Peyer's patch (tissue), 4 donors: ENCODE results near the gene STON2. TPM values are rescaled to one million over a fixed set of nuclear protein-coding genes. Genes with fewer than 3 reads are reported as not detected.
A peak's percentile ranks its signal among the peaks of the same experiment; 100 is the strongest.

Source experiments
- DNase-seq, 3 donors: peaks; one replicate each; pipeline ENCODE4 v3.0.0-alpha.2; 2017 to 2019
- H3K27ac ChIP-seq, 4 donors: fragments of 200-600 bp; sonication (generic); one replicate each; pipeline ENCODE4 v1.5.1; 2016 to 2019
- H3K27me3 ChIP-seq, 2 donors: fragments of 200-600 bp; sonication (generic); one replicate each; pipeline ENCODE4 v1.5.1; 2019
- H3K36me3 ChIP-seq, 3 donors: fragments of 200-600 bp; sonication (generic); one replicate each; pipeline ENCODE4 v1.5.1; 2016 to 2019
- H3K4me1 ChIP-seq, 4 donors: fragments of 200-600 bp; sonication (generic); one replicate each; pipeline ENCODE4 v1.5.1; 2016 to 2019
- H3K4me3 ChIP-seq, 4 donors: fragments of 200-600 bp; sonication (generic); 1 replicate in 3 of 4; 2 replicates in 1 of 4; pipeline ENCODE4 v1.5.1; 2016 to 2019; ENCODE audit warnings: mild to moderate bottlenecking in 1 of 4
- H3K9me3 ChIP-seq, 4 donors: fragments of 200-600 bp; sonication (generic); one replicate each; pipeline ENCODE4 v1.5.1; 2016 to 2019; ENCODE audit warnings: mild to moderate bottlenecking in 1 of 4
- CTCF ChIP-seq, 6 experiments: fragments of 450-650 bp in 4 of 6; fragments of 200-600 bp in 2 of 6; sonication (generic) in 1 of 6; IDR thresholded peaks; one replicate each; pipeline ENCODE4 v1.5.1; 2017 to 2019; ENCODE audit warnings: antibody characterized with exemption in 6 of 6, mild to moderate bottlenecking in 3 of 6, moderate library complexity in 1 of 6
- POLR2A ChIP-seq, 2 donors: fragments of 450-650 bp; IDR thresholded peaks; one replicate each; pipeline ENCODE4 v1.5.1; 2017; ENCODE audit warnings: antibody characterized with exemption in 2 of 2, mild to moderate bottlenecking in 2 of 2, moderate library complexity in 2 of 2
- total RNA-seq, 4 donors: library from RNA; depleted of rRNA; stranded (reverse); fragments of >200 nt; gene quantifications; one replicate each; pipeline ENCODE4 v1.1.0, GENCODE V29; 2016

The STON2 gene
- total RNA-seq, 4 donors from 2014 or later, result 6.3 to 25.3 (median 13.9) TPM

DNA sequence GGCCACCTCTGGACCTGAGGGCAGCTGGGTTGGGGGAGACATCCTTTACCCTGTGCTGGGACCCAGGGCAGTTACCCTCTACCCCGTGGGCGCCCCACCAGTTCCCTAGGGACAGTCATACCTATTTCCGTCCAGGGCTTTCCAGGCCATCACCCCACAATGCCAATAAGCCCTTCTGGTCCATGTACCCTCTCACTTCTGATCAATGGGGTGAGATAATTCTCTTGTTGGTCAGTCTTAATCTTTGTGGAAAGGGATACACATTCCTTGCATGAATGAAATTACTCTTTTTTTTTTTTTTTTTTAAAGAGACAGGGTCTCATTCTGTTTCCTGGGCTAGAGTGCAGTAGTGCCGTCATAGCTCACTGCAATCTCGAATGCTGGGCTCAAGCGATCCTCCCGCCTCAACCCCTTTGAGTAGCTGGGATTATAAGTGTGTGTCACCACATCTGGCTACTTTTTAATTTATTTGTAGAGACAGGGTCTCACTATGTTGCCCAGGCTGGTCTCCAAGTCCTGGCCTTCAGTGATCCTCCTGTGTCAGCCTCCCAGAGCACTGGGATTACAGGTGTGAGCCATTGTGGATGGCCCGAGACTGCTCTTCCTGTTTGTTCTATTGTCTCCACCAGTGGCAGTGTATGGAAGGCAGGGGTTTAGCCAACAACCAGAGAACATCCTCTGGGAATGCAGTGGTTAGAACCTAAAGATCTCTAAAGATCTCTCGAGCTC lies 46.3 kb upstream of the STON2 start:
- Histone ChIP-seq H3K27me3 (no peaks in the 10 kb centered on the region), H3K9me3 (no peaks in the 10 kb centered on the region), H3K27ac (no peak overlapping the region), H3K36me3 (no peaks in the 10 kb centered on the region), H3K4me3 (no peak overlapping the region), H3K4me1 (no peaks in the 10 kb centered on the region)
- TF ChIP-seq POLR2A (IDR thresholded peaks at IDR 0.05) (no peak), CTCF (IDR thresholded peaks at IDR 0.05) (no peak)
- no peak for DNase-seq

- H3K4me3 ChIP-seq, result no peak overlapping the region
- H3K9me3 ChIP-seq, result no peaks in the 10 kb centered on the region
- no peak overlapping the region for H3K27ac ChIP-seq
- DNase-seq, result no peak
- H3K4me1 ChIP-seq, result peaks cover 0 to 8% (median 0%) of the 10 kb centered on the region in 4 donors
- no peaks in the 10 kb centered on the region for H3K27me3 ChIP-seq
- TF ChIP-seq POLR2A (IDR thresholded peaks at IDR 0.05) (no peak), CTCF (IDR thresholded peaks at IDR 0.05) (no peak)
- H3K36me3 ChIP-seq, result no peaks in the 10 kb centered on the region
Observed at GRCh38 chr14:81441626-81442134, 41.6 kb upstream of the STON2 start.

DNA sequence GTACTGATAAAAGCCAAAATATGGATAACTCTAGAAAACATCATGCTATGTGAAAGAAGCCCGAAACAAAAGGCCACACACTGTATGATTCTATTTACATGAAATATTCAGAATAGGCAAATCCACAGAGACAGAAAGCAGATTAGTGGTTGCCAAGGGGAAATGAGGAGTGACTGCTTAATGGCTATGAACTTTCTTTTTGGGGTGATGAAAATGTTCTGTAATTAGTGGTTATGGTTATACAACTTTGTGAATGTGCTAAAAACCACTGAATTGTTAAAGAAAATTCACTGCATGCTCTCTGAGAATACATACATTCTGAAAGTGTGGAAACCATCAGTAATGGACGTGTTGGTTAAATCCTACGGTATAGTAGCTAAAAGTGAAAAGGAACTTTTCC lies 39.9 kb upstream of the STON2 start:
- Histone ChIP-seq H3K27me3 (no peaks in the 10 kb centered on the region), H3K27ac (no peak overlapping the region), H3K36me3 (no peaks in the 10 kb centered on the region), H3K9me3 (no peaks in the 10 kb centered on the region), H3K4me3 (no peak overlapping the region), H3K4me1 (peaks cover 0 to 21% (median 2%) of the 10 kb centered on the region in 4 donors)
- no peak for TF ChIP-seq CTCF (IDR thresholded peaks at IDR 0.05)
- TF ChIP-seq POLR2A (IDR thresholded peaks at IDR 0.05), result no peak
- DNase-seq, result no peak

DNA sequence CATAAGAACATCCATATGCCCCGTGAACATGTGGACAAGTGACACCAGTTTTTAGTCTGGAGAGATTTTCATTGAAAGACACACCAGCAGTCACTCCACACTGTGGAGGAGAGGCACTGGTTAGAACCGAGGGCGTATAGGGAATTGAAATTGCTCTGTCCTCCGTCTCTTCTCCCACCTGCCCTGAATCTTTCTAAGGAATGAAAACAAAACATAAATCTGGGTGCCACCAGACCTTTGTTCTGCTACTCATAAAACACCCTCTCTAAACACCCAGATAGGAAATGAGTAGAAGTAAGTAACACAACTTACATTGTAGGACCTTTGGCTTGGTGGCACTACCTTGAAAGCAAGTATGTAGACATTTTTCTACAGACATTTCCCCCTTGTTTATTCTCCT lies 37.1 kb upstream of the STON2 start:
- DNase-seq, result no peak
- Histone ChIP-seq H3K9me3 (no peaks in the 10 kb centered on the region), H3K4me1 (peaks cover 0 to 21% (median 2%) of the 10 kb centered on the region in 4 donors), H3K4me3 (no peak overlapping the region), H3K36me3 (no peaks in the 10 kb centered on the region), H3K27me3 (no peaks in the 10 kb centered on the region), H3K27ac (no peak overlapping the region)
- TF ChIP-seq POLR2A (IDR thresholded peaks at IDR 0.05), result no peak
- no peak for TF ChIP-seq CTCF (IDR thresholded peaks at IDR 0.05)

DNA sequence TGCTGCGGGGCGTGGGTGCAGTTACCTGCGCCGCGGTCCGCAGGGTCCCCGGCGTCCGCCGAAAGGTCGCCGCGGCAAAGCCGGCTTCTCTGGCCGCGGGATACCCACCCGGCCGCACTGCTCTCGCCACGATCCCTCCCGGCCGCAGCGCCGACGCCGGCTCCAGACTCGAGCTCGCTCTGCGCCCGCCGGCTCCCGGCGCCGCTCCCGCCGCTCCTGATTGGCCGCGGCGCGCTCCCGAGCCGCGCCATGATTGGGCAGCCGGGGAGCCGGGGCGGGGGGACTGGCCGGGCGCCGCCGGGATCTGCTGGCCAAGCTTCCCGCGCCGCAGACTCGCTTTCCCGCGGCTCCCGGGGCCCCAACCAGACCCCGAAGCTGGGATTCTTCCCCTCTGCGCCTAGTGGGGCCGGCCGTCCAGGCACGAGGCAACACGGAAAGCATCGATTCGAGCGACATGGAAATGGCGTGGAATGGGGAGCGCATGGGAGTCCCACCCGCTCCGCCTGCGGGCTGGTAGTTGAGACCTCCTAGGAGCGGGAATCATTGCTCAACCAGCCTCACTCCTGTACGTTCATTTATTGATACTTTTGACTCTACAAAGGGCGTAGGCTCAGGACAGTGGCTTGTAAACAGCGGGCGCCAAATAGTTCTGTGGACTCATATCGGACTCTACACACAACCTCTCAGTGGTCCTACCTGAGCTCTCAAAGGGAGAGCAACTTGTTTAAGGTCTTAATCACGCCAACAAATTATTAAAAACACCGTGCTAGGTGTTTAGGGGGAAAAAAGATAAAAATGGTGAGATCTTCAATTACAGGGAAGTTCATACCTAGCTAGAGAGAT lies 36.4 kb upstream of the STON2 start:
- Histone ChIP-seq H3K36me3 (no peaks in the 10 kb centered on the region), H3K9me3 (no peaks in the 10 kb centered on the region), H3K4me3 (peak overlapping the region; percentile 39 to 75 (median 58)), H3K27ac (peak overlapping the region in 2 of 4 donors; percentile 21 to 50), H3K27me3 (no peaks in the 10 kb centered on the region), H3K4me1 (peaks cover 0 to 21% (median 2%) of the 10 kb centered on the region in 4 donors)
- DNase-seq, result peak; percentile 18 to 84 (median 80)
- TF ChIP-seq CTCF (IDR thresholded peaks at IDR 0.05) (no peak), POLR2A (IDR thresholded peaks at IDR 0.05) (no peak)
